ENCODE measurements around the gene PRRX2. TPM values are rescaled to one million over a fixed set of nuclear protein-coding genes. Genes with fewer than 3 reads are reported as not detected.

PRRX2 gene
- polyA plus RNA-seq, 1 experiment: 8.3 TPM

- H3K9me3 ChIP-seq (ENCODE audit: control insufficient read depth, insufficient read depth, low read length): no peaks in the 10 kb centered on the region; the same call in 1 of the 2 replicates
- peak overlapping the region; percentile 11 for H3K27ac ChIP-seq (ENCODE audit: low read depth, low read length)
- TF ChIP-seq CTCF (IDR thresholded peaks at IDR 0.05; ENCODE audit: low read depth, low read length): no peak
- POLR2A ChIA-PET: interaction anchor here (0.6 to 1.5 kb wide), 4 partner anchors 12 to 510 kb away, joined by 3 to 7 read pairs (median 4); no protein-coding TSS in a partner anchor
- H3K4me3 ChIP-seq (ENCODE audit: low read depth, low read length): peak overlapping the region; percentile 20; the same call in 1 of the 2 replicates
- no peaks in the 10 kb centered on the region for H3K27me3 ChIP-seq (ENCODE audit: control insufficient read depth, insufficient read depth, low read length)
- no peak for DNase-seq (ENCODE audit: low read depth, low spot score)
- CTCF ChIA-PET: interaction anchor here (0.6 to 1.5 kb wide), 5 partner anchors 98 to 508 kb away, joined by 3 to 8 read pairs (median 4); no protein-coding TSS in a partner anchor
Measured at GRCh38 chr9:129639756-129640085, 25.7 kb upstream of the PRRX2 start.

GRCh38 chr9:129640086-129640870, 25.2 kb upstream of the PRRX2 start:
- no peak overlapping the region for H3K27ac ChIP-seq (ENCODE audit: low read depth, low read length)
- ChIA-PET CTCF (interaction anchor here (0.6 to 1.5 kb wide), 6 partner anchors 87 to 509 kb away, joined by 3 to 8 read pairs (median 4); no protein-coding TSS in a partner anchor), POLR2A (interaction anchor here (0.6 to 1.5 kb wide), 5 partner anchors 13 to 510 kb away, joined by 3 to 7 read pairs (median 4); no protein-coding TSS in a partner anchor)
- TF ChIP-seq CTCF (IDR thresholded peaks at IDR 0.05; ENCODE audit: low read depth, low read length): no peak
- H3K4me3 ChIP-seq (ENCODE audit: low read depth, low read length): peak overlapping the region; percentile 92
- no peaks in the 10 kb centered on the region; the same call in 1 of the 2 replicates for H3K9me3 ChIP-seq (ENCODE audit: control insufficient read depth, insufficient read depth, low read length)
- no peaks in the 10 kb centered on the region for H3K27me3 ChIP-seq (ENCODE audit: control insufficient read depth, insufficient read depth, low read length)
- no peak for DNase-seq (ENCODE audit: low read depth, low spot score)

DNA sequence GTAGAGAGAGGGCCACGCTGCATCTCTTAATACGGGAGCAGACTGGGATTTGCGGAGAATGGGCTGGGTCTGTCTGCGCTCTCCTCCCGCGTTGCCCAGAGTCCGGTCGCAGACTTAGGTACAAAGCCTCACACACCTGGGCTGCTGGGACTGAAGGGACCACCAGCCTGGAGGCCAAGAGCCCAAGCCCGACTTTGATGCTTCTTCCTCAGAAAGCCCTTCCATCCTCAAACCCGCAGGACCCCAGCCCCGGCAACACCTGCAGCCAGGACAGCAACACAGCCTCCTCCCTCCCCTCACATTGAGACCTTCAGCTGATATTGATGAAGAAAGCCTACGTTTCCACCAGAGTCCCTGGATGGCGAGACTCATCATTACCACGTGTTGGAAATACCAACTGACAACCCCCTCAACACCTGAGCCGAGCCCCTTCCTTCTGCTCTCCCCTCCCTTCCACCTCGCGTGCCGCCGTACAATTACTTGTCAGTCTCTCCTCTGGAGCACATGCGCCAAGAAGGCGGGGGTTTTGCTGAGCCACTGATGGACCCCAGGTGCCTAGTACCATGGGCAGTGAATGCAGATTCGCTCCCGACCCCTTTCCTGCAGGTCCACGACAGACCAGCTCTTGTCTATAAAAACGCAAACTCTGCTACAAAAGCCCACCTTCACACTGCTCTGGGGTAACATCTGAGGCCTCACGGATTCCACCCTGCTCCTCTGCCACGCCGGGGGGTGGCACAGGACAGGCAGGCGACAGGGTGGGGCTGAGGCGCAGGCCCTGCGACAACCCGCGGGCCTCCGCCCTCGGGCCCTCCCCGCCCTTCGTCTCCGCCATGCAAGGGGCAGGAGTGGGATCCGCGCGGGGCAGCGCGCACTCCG, 24.3 kb upstream of the PRRX2 start:
- peak overlapping the region; percentile 92 for H3K4me3 ChIP-seq (ENCODE audit: low read depth, low read length)
- H3K27ac ChIP-seq (ENCODE audit: low read depth, low read length): no peak overlapping the region
- ChIA-PET POLR2A (interaction anchor here (1.1 kb wide), 1 partner anchor 149 kb away, joined by 3 read pairs; no protein-coding TSS in a partner anchor), CTCF (interaction anchor here (0.6 to 1.8 kb wide), 8 partner anchors 14 to 510 kb away, joined by 3 to 8 read pairs (median 4); no protein-coding TSS in a partner anchor)
- TF ChIP-seq CTCF (IDR thresholded peaks at IDR 0.05; ENCODE audit: low read depth, low read length): no peak
- no peaks in the 10 kb centered on the region for H3K27me3 ChIP-seq (ENCODE audit: control insufficient read depth, insufficient read depth, low read length)
- no peaks in the 10 kb centered on the region; the same call in 1 of the 2 replicates for H3K9me3 ChIP-seq (ENCODE audit: control insufficient read depth, insufficient read depth, low read length)
- DNase-seq (ENCODE audit: low read depth, low spot score): no peak

DNA sequence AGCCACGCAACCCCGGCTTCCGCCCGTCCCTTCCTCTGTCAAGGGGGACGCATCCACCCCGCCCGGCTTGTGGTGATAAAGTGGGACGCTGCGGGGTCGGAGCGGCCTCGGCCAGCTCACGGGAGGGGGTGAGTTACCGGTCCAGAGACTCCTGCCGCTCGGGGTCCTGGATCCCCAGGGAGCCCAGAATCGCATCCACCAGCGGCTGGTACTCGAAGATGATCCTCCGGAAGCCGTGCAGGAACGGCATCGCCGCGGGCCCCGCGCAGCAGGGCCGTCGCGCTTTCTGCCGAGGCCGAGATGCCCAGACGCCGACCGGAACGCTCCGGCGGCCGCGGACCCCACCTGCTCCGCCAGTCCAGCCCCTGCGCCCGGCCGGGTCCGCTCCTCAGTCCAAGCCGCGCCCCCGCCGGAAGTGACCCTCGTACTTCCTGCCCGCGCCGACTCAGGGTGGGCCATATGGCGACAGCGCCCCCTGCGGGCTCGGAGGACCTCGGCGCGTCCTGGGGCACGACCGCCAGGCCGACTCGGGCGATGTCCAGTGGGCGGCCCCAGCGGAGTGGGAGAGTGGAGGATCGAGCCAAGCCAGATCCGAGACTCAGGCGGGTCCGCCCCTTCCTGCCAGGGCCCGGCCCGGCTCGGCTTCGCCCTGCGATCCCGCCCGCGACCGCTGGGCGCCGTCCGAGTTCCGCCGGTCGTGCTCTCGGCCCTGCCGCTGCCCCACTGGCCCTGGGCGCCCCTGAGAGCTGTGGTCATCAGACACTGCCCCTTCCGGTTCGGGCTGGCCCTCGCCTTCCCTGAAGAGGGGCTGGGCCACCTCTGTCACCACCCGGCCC, 23.5 kb upstream of the PRRX2 start, which contains the start of gene ASB6:
TSS of gene ASB6 (minus strand) at position 402 of the 836 bp plus-strand sequence. CDS start at position 250, 152 bp downstream.
- ChIA-PET POLR2A (interaction anchor here (0.5 to 1.3 kb wide), 3 partner anchors 55 to 135 kb away, joined by 3 to 6 read pairs (median 4); no protein-coding TSS in a partner anchor), CTCF (interaction anchor here (0.5 to 2.2 kb wide), 18 partner anchors 11 to 503 kb away, joined by 3 to 26 read pairs (median 4); no protein-coding TSS in a partner anchor)
- no peaks in the 10 kb centered on the region for H3K27me3 ChIP-seq (ENCODE audit: control insufficient read depth, insufficient read depth, low read length)
- H3K4me3 ChIP-seq (ENCODE audit: low read depth, low read length): peak within 1 kb of the TSS; percentile 92
- DNase-seq (ENCODE audit: low read depth, low spot score): peak; percentile 93
- TF ChIP-seq CTCF (IDR thresholded peaks at IDR 0.05; ENCODE audit: low read depth, low read length): peak; percentile 81
- H3K9me3 ChIP-seq (ENCODE audit: control insufficient read depth, insufficient read depth, low read length): no peaks in the 10 kb centered on the region; the same call in 1 of the 2 replicates
- peak within 1 kb of the TSS; percentile 92 for H3K27ac ChIP-seq (ENCODE audit: low read depth, low read length)
